ENCODE measurements around the gene FAM110C.
"Not testable (repeated sequence)": the region's sequence is repeated elsewhere in the genome, so short reads cannot be mapped to it uniquely, and the experiment has no call there.

FAM110C gene

GRCh38 chr2:46471-47345 is at the start of gene FAM110C:
FAM110C (minus strand) TSS chr2:46505; CDS start chr2:46385, 120 bp downstream.
- peaks cover 39% of the 10 kb centered on the region for H3K27me3 ChIP-seq (ENCODE audit: control insufficient read depth, insufficient read depth, low read length)
- H3K9me3 ChIP-seq (ENCODE audit: control insufficient read depth, insufficient read depth, low read length) = no peaks in the 10 kb centered on the region
- no peaks in the 10 kb centered on the region for H3K36me3 ChIP-seq (ENCODE audit: control insufficient read depth, insufficient read depth, low read length)
- H3K4me1 ChIP-seq (ENCODE audit: control insufficient read depth, insufficient read depth, low read length) = peaks cover 21% of the 10 kb centered on the region
- peak within 1 kb of the TSS; percentile 27 for H3K27ac ChIP-seq (ENCODE audit: low read depth, low read length)
- H3K4me3 ChIP-seq (ENCODE audit: low read depth, low read length) = peak within 1 kb of the TSS; percentile 79
- peak within 1 kb of the TSS; percentile 45 for H3K9ac ChIP-seq (ENCODE audit: low read depth, low read length)

- H3K36me3 ChIP-seq (ENCODE audit: control insufficient read depth, insufficient read depth, low read length) = no peaks in the 10 kb centered on the region
- H3K9ac ChIP-seq (ENCODE audit: low read depth, low read length) = no peak overlapping the region
- no peaks in the 10 kb centered on the region for H3K4me1 ChIP-seq (ENCODE audit: control insufficient read depth, insufficient read depth, low read length)
- H3K9me3 ChIP-seq (ENCODE audit: control insufficient read depth, insufficient read depth, low read length) = no peaks in the 10 kb centered on the region
- no peak overlapping the region for H3K4me3 ChIP-seq (ENCODE audit: low read depth, low read length)
- H3K27me3 ChIP-seq (ENCODE audit: control insufficient read depth, insufficient read depth, low read length) = no peaks in the 10 kb centered on the region
- no peak overlapping the region for H3K27ac ChIP-seq (ENCODE audit: low read depth, low read length)
These were observed 46.0 kb upstream of the FAM110C start for GRCh38 chr2:92326-92725.

GRCh38 chr2:90645-91312 is 44.5 kb upstream of the FAM110C start:
- no peaks in the 10 kb centered on the region for H3K4me1 ChIP-seq (ENCODE audit: control insufficient read depth, insufficient read depth, low read length)

GRCh38 chr2:85761-86160 is 39.5 kb upstream of the FAM110C start:
- H3K27me3 ChIP-seq (ENCODE audit: control insufficient read depth, insufficient read depth, low read length) = no peaks in the 10 kb centered on the region
- H3K27ac ChIP-seq (ENCODE audit: low read depth, low read length) = no peak overlapping the region
- no peak overlapping the region for H3K9ac ChIP-seq (ENCODE audit: low read depth, low read length)
- no peak overlapping the region for H3K4me3 ChIP-seq (ENCODE audit: low read depth, low read length)
- peaks cover 12% of the 10 kb centered on the region for H3K4me1 ChIP-seq (ENCODE audit: control insufficient read depth, insufficient read depth, low read length)
- no peaks in the 10 kb centered on the region for H3K36me3 ChIP-seq (ENCODE audit: control insufficient read depth, insufficient read depth, low read length)
- H3K9me3 ChIP-seq (ENCODE audit: control insufficient read depth, insufficient read depth, low read length) = no peaks in the 10 kb centered on the region

More at GRCh38 chr2:90645-91312, 44.5 kb upstream of the FAM110C start:
- H3K27me3 ChIP-seq (ENCODE audit: control insufficient read depth, insufficient read depth, low read length) = no peaks in the 10 kb centered on the region
- no peaks in the 10 kb centered on the region for H3K9me3 ChIP-seq (ENCODE audit: control insufficient read depth, insufficient read depth, low read length)
- H3K4me3 ChIP-seq (ENCODE audit: low read depth, low read length) = no peak overlapping the region
- no peak overlapping the region for H3K27ac ChIP-seq (ENCODE audit: low read depth, low read length)
- H3K9ac ChIP-seq (ENCODE audit: low read depth, low read length) = no peak overlapping the region
- H3K36me3 ChIP-seq (ENCODE audit: control insufficient read depth, insufficient read depth, low read length) = no peaks in the 10 kb centered on the region

GRCh38 chr2:84121-84520 is 37.8 kb upstream of the FAM110C start:
- no peaks in the 10 kb centered on the region for H3K27me3 ChIP-seq (ENCODE audit: control insufficient read depth, insufficient read depth, low read length)
- H3K9me3 ChIP-seq (ENCODE audit: control insufficient read depth, insufficient read depth, low read length) = no peaks in the 10 kb centered on the region
- peaks cover 26% of the 10 kb centered on the region for H3K4me1 ChIP-seq (ENCODE audit: control insufficient read depth, insufficient read depth, low read length)
- no peak overlapping the region for H3K27ac ChIP-seq (ENCODE audit: low read depth, low read length)
- no peaks in the 10 kb centered on the region for H3K36me3 ChIP-seq (ENCODE audit: control insufficient read depth, insufficient read depth, low read length)
- H3K4me3 ChIP-seq (ENCODE audit: low read depth, low read length) = no peak overlapping the region
- H3K9ac ChIP-seq (ENCODE audit: low read depth, low read length) = no peak overlapping the region

GRCh38 chr2:80971-81736 is 34.8 kb upstream of the FAM110C start:
- H3K4me1 ChIP-seq (ENCODE audit: control insufficient read depth, insufficient read depth, low read length) = peaks cover 26% of the 10 kb centered on the region
- H3K9me3 ChIP-seq (ENCODE audit: control insufficient read depth, insufficient read depth, low read length) = no peaks in the 10 kb centered on the region
- H3K4me3 ChIP-seq (ENCODE audit: low read depth, low read length) = no peak overlapping the region
- no peaks in the 10 kb centered on the region for H3K36me3 ChIP-seq (ENCODE audit: control insufficient read depth, insufficient read depth, low read length)
- no peaks in the 10 kb centered on the region for H3K27me3 ChIP-seq (ENCODE audit: control insufficient read depth, insufficient read depth, low read length)
- H3K27ac ChIP-seq (ENCODE audit: low read depth, low read length) = no peak overlapping the region
- H3K9ac ChIP-seq (ENCODE audit: low read depth, low read length) = no peak overlapping the region

GRCh38 chr2:80378-80777 is 34.1 kb upstream of the FAM110C start:
- peaks cover 26% of the 10 kb centered on the region for H3K4me1 ChIP-seq (ENCODE audit: control insufficient read depth, insufficient read depth, low read length)
- no peaks in the 10 kb centered on the region for H3K36me3 ChIP-seq (ENCODE audit: control insufficient read depth, insufficient read depth, low read length)
- no peaks in the 10 kb centered on the region for H3K9me3 ChIP-seq (ENCODE audit: control insufficient read depth, insufficient read depth, low read length)
- H3K4me3 ChIP-seq (ENCODE audit: low read depth, low read length) = no peak overlapping the region
- no peak overlapping the region for H3K27ac ChIP-seq (ENCODE audit: low read depth, low read length)
- H3K9ac ChIP-seq (ENCODE audit: low read depth, low read length) = no peak overlapping the region
- H3K27me3 ChIP-seq (ENCODE audit: control insufficient read depth, insufficient read depth, low read length) = no peaks in the 10 kb centered on the region

- Histone ChIP-seq H3K9ac (ENCODE audit: low read depth, low read length) (no peak overlapping the region), H3K36me3 (ENCODE audit: control insufficient read depth, insufficient read depth, low read length) (no peaks in the 10 kb centered on the region), H3K4me1 (ENCODE audit: control insufficient read depth, insufficient read depth, low read length) (no peaks in the 10 kb centered on the region), H3K27me3 (ENCODE audit: control insufficient read depth, insufficient read depth, low read length) (no peaks in the 10 kb centered on the region), H3K27ac (ENCODE audit: low read depth, low read length) (no peak overlapping the region), H3K4me3 (ENCODE audit: low read depth, low read length) (no peak overlapping the region), H3K9me3 (ENCODE audit: control insufficient read depth, insufficient read depth, low read length) (no peaks in the 10 kb centered on the region)
These were observed 25.2 kb upstream of the FAM110C start for GRCh38 chr2:71309-72035.

GRCh38 chr2:69366-70344 is 23.4 kb upstream of the FAM110C start:
- Histone ChIP-seq H3K9me3 (ENCODE audit: control insufficient read depth, insufficient read depth, low read length) (no peaks in the 10 kb centered on the region), H3K27ac (ENCODE audit: low read depth, low read length) (no peak overlapping the region), H3K36me3 (ENCODE audit: control insufficient read depth, insufficient read depth, low read length) (no peaks in the 10 kb centered on the region), H3K9ac (ENCODE audit: low read depth, low read length) (no peak overlapping the region), H3K27me3 (ENCODE audit: control insufficient read depth, insufficient read depth, low read length) (no peaks in the 10 kb centered on the region), H3K4me3 (ENCODE audit: low read depth, low read length) (no peak overlapping the region), H3K4me1 (ENCODE audit: control insufficient read depth, insufficient read depth, low read length) (peaks cover 15% of the 10 kb centered on the region)

GRCh38 chr2:68637-69036 is 22.3 kb upstream of the FAM110C start:
- not testable (repeated sequence) for H3K36me3 ChIP-seq (ENCODE audit: control insufficient read depth, insufficient read depth, low read length); H3K9ac ChIP-seq (ENCODE audit: low read depth, low read length); H3K27me3 ChIP-seq (ENCODE audit: control insufficient read depth, insufficient read depth, low read length); H3K9me3 ChIP-seq (ENCODE audit: control insufficient read depth, insufficient read depth, low read length); H3K27ac ChIP-seq (ENCODE audit: low read depth, low read length); H3K4me3 ChIP-seq (ENCODE audit: low read depth, low read length)
- peaks cover 16% of the 10 kb centered on the region for H3K4me1 ChIP-seq (ENCODE audit: control insufficient read depth, insufficient read depth, low read length)
